BLaER1 treated with 17β-estradiol and CSF1 and Interleukin-3, amounts not matched to agents 10 nM and 100 nM (cell line): ENCODE measurements around the gene KAT14.
"Not testable (repeated sequence)": the region's sequence is repeated elsewhere in the genome, so short reads cannot be mapped to it uniquely, and the experiment has no call there.

Experiments used
- H3K27ac ChIP-seq, 11 experiments: shearing (Covaris generic); formaldehyde crosslinking; 2 replicates each; pipeline ENCODE4 v1.8.1; 2022
- H3K27me3 ChIP-seq, 11 experiments: shearing (Covaris generic); formaldehyde crosslinking; 2 replicates each; pipeline ENCODE4 v1.8.1; 2022
- H3K36me3 ChIP-seq, 11 experiments: shearing (Covaris generic); formaldehyde crosslinking; 2 replicates each; pipeline ENCODE4 v1.8.1; 2022
- H3K4me1 ChIP-seq, 10 experiments: shearing (Covaris generic); formaldehyde crosslinking; 2 replicates each; pipeline ENCODE4 v1.8.1; 2022
- H3K4me2 ChIP-seq, 11 experiments: shearing (Covaris generic); formaldehyde crosslinking; 2 replicates each; pipeline ENCODE4 v1.8.1; 2022
- H3K4me3 ChIP-seq, 10 experiments: shearing (Covaris generic); formaldehyde crosslinking; 2 replicates each; pipeline ENCODE4 v1.8.1; 2022
- H3K9ac ChIP-seq, 11 experiments: shearing (Covaris generic); formaldehyde crosslinking; 2 replicates each; pipeline ENCODE4 v1.8.1; 2022
- H3K9me3 ChIP-seq, 11 experiments: shearing (Covaris generic); formaldehyde crosslinking; replicated peaks in 1 of 11; 2 replicates each; pipeline ENCODE4 v1.8.1; 2022
- H4K20me1 ChIP-seq, 11 experiments: shearing (Covaris generic); formaldehyde crosslinking; 2 replicates each; pipeline ENCODE4 v1.8.1; 2022
- Cebpa-rat ChIP-seq, 11 experiments: shearing (Covaris generic); IDR thresholded peaks; 2 replicates each; pipeline ENCODE4 v1.8.1; 2022

Gene KAT14

GRCh38 chr20:18195931-18196330, 58.3 kb downstream of the KAT14 start:
- no peak overlapping the region for H3K27ac ChIP-seq
- peaks cover 0 to 23% (median 0%) of the 10 kb centered on the region in 11 experiments; a peak in 6 of 22 replicates for H3K36me3 ChIP-seq
- peaks cover under 1 to 11% (median 7%) of the 10 kb centered on the region in 11 experiments for H3K9me3 ChIP-seq
- H3K27me3 ChIP-seq = no peaks in the 10 kb centered on the region
- H4K20me1 ChIP-seq = no peaks in the 10 kb centered on the region
- H3K9ac ChIP-seq = no peak overlapping the region
- no peak overlapping the region for H3K4me2 ChIP-seq
- no peaks in the 10 kb centered on the region for H3K4me1 ChIP-seq
- no peak overlapping the region for H3K4me3 ChIP-seq
- TF ChIP-seq Cebpa-rat (IDR thresholded peaks at IDR 0.05) = no peak

GRCh38 chr20:18197382-18198070, 59.9 kb downstream of the KAT14 start:
- Histone ChIP-seq H3K9ac (no peak overlapping the region), H3K27me3 (no peaks in the 10 kb centered on the region), H3K27ac (no peak overlapping the region), H3K9me3 (peaks cover 14 to 27% (median 21%) of the 10 kb centered on the region in 11 experiments), H3K36me3 (peaks cover 0 to 24% (median 0%) of the 10 kb centered on the region in 11 experiments; a peak in 7 of 22 replicates), H3K4me3 (no peak overlapping the region), H3K4me2 (no peak overlapping the region), H4K20me1 (no peaks in the 10 kb centered on the region), H3K4me1 (peaks cover 0 to under 1% (median 0%) of the 10 kb centered on the region in 10 experiments; a peak in 4 of 20 replicates)
- no peak for TF ChIP-seq Cebpa-rat (IDR thresholded peaks at IDR 0.05)

- H3K9me3 ChIP-seq = peaks cover 14 to 24% (median 22%) of the 10 kb centered on the region in 11 experiments
- TF ChIP-seq Cebpa-rat (IDR thresholded peaks at IDR 0.05) = no peak
- H3K27me3 ChIP-seq = no peaks in the 10 kb centered on the region
- H3K9ac ChIP-seq = no peak overlapping the region
- peak overlapping the region; percentile 6 to 66 (median 44); a peak in 17 of 22 replicates for H3K4me2 ChIP-seq
- H3K36me3 ChIP-seq = peaks cover 0 to 14% (median 0%) of the 10 kb centered on the region in 11 experiments; a peak in 5 of 22 replicates
- H3K4me1 ChIP-seq = peaks cover 4 to 16% (median 14%) of the 10 kb centered on the region in 10 experiments; a peak in 18 of 20 replicates
- H3K4me3 ChIP-seq = no peak overlapping the region
- H3K27ac ChIP-seq = no peak overlapping the region
- no peaks in the 10 kb centered on the region for H4K20me1 ChIP-seq
Observed at GRCh38 chr20:18202966-18203365, 65.3 kb downstream of the KAT14 start.

GRCh38 chr20:18203700-18204099, 66.0 kb downstream of the KAT14 start:
- H4K20me1 ChIP-seq, H3K9ac ChIP-seq, H3K27me3 ChIP-seq, H3K4me3 ChIP-seq, H3K27ac ChIP-seq: not testable (repeated sequence)
- Histone ChIP-seq H3K36me3 (peaks cover 0 to 14% (median 0%) of the 10 kb centered on the region in 11 experiments; a peak in 5 of 22 replicates), H3K4me1 (peaks cover 4 to 16% (median 14%) of the 10 kb centered on the region in 10 experiments; a peak in 18 of 20 replicates), H3K9me3 (peaks cover 14 to 24% (median 22%) of the 10 kb centered on the region in 11 experiments), H3K4me2 (peak overlapping the region in 9 of 11 experiments; percentile 6 to 66 (median 45); a peak in 16 of 22 replicates)

- no peak overlapping the region for H3K4me3 ChIP-seq
- no peaks in the 10 kb centered on the region for H3K36me3 ChIP-seq
- H3K27ac ChIP-seq = no peak overlapping the region
- no peaks in the 10 kb centered on the region for H3K27me3 ChIP-seq
- H3K9me3 ChIP-seq = peaks cover 0 to 7% (median 0%) of the 10 kb centered on the region in 11 experiments; a peak in 1 of 22 replicates
- no peak for TF ChIP-seq Cebpa-rat (IDR thresholded peaks at IDR 0.05)
- H3K9ac ChIP-seq = no peak overlapping the region
- H3K4me2 ChIP-seq = no peak overlapping the region
- H3K4me1 ChIP-seq = no peaks in the 10 kb centered on the region
- H4K20me1 ChIP-seq = no peaks in the 10 kb centered on the region
Observed at GRCh38 chr20:18213002-18213401, 75.3 kb downstream of the KAT14 start.

- peaks cover 0 to 10% (median 4%) of the 10 kb centered on the region in 11 experiments; a peak in 2 of 22 replicates for H3K9me3 ChIP-seq
- H3K36me3 ChIP-seq = no peaks in the 10 kb centered on the region
- no peak for TF ChIP-seq Cebpa-rat (IDR thresholded peaks at IDR 0.05)
- H3K4me1 ChIP-seq = no peaks in the 10 kb centered on the region
- no peak overlapping the region for H3K4me2 ChIP-seq
- no peak overlapping the region for H3K4me3 ChIP-seq
- no peak overlapping the region for H3K9ac ChIP-seq
- no peaks in the 10 kb centered on the region for H4K20me1 ChIP-seq
- no peak overlapping the region for H3K27ac ChIP-seq
- H3K27me3 ChIP-seq = no peaks in the 10 kb centered on the region
Observed at GRCh38 chr20:18215566-18215965, 77.9 kb downstream of the KAT14 start.

- no peak overlapping the region for H3K4me2 ChIP-seq
- H3K4me3 ChIP-seq = no peak overlapping the region
- TF ChIP-seq Cebpa-rat (IDR thresholded peaks at IDR 0.05) = no peak
- H3K27ac ChIP-seq = no peak overlapping the region
- no peaks in the 10 kb centered on the region for H3K4me1 ChIP-seq
- H3K9ac ChIP-seq = no peak overlapping the region
- no peaks in the 10 kb centered on the region for H4K20me1 ChIP-seq
- H3K27me3 ChIP-seq = no peaks in the 10 kb centered on the region
- H3K9me3 ChIP-seq = peaks cover 6 to 18% (median 10%) of the 10 kb centered on the region in 11 experiments; a peak in 15 of 22 replicates
- no peaks in the 10 kb centered on the region for H3K36me3 ChIP-seq
Observed at GRCh38 chr20:18218280-18218679, 80.6 kb downstream of the KAT14 start.

GRCh38 chr20:18223409-18223808, 85.7 kb downstream of the KAT14 start:
- Histone ChIP-seq H3K4me2 (no peak overlapping the region), H3K4me3 (no peak overlapping the region), H3K27me3 (no peaks in the 10 kb centered on the region), H4K20me1 (no peaks in the 10 kb centered on the region), H3K9ac (no peak overlapping the region), H3K36me3 (no peaks in the 10 kb centered on the region), H3K27ac (no peak overlapping the region), H3K9me3 (peaks cover 4 to 21% (median 12%) of the 10 kb centered on the region in 11 experiments; a peak in 15 of 22 replicates), H3K4me1 (no peaks in the 10 kb centered on the region)
- no peak for TF ChIP-seq Cebpa-rat (IDR thresholded peaks at IDR 0.05)

GRCh38 chr20:18224968-18225568, 87.4 kb downstream of the KAT14 start:
- Histone ChIP-seq H3K9ac (no peak overlapping the region), H3K4me3 (no peak overlapping the region), H3K9me3 (peaks cover 0 to 18% (median 12%) of the 10 kb centered on the region in 11 experiments; a peak in 15 of 22 replicates), H3K27ac (no peak overlapping the region), H3K4me2 (no peak overlapping the region), H3K4me1 (no peaks in the 10 kb centered on the region), H3K36me3 (no peaks in the 10 kb centered on the region), H4K20me1 (no peaks in the 10 kb centered on the region), H3K27me3 (no peaks in the 10 kb centered on the region)
- no peak for TF ChIP-seq Cebpa-rat (IDR thresholded peaks at IDR 0.05)
